IMR-90 (cell line): ENCODE measurements around the gene FBN1.

Experiments used
- CHD1 ChIP-seq: IDR thresholded peaks from 2 replicates; pipeline ENCODE4 v1.6.1; 2012; ENCODE audit warnings: low read depth, low read length, improper control_type of control experiment
- MAFK ChIP-seq: IDR thresholded peaks from 2 replicates; pipeline ENCODE4 v1.6.1; 2012; ENCODE audit warnings: low read depth, low read length, improper control_type of control experiment
- MAZ ChIP-seq: IDR thresholded peaks from 2 replicates; pipeline ENCODE4 v1.6.1; 2012; ENCODE audit warnings: low read depth, mild to moderate bottlenecking, low read length, improper control_type of control experiment, moderate library complexity, borderline replicate concordance
- MXI1 ChIP-seq: IDR thresholded peaks from 2 replicates; pipeline ENCODE4 v1.6.1; 2012; ENCODE audit warnings: low read depth, mild to moderate bottlenecking, low read length, moderate library complexity, borderline replicate concordance
- NFE2L2 ChIP-seq: fragments of 150-350 bp; IDR thresholded peaks from 2 replicates; pipeline ENCODE4 v1.6.1; 2016; ENCODE audit warnings: low read depth, mild to moderate bottlenecking, low read length
- POLR2A ChIP-seq: IDR thresholded peaks from 2 replicates; pipeline ENCODE4 v1.6.1; 2012; ENCODE audit warnings: mild to moderate bottlenecking, low read depth, low read length
- RAD21 ChIP-seq: IDR thresholded peaks from 2 replicates; pipeline ENCODE4 v1.6.1; 2012; ENCODE audit warnings: low read length, improper control_type of control experiment
- RCOR1 ChIP-seq: IDR thresholded peaks from 2 replicates; pipeline ENCODE4 v1.6.1; 2012; ENCODE audit warnings: mild to moderate bottlenecking, low read length, improper control_type of control experiment; ENCODE audit not compliant: insufficient replicate concordance
- SMC3 ChIP-seq: fragments of 150-350 bp; IDR thresholded peaks from 2 replicates; pipeline ENCODE4 v1.6.1; 2016; ENCODE audit warnings: low read depth, mild to moderate bottlenecking, antibody characterized with exemption, low read length, moderate library complexity
- TF ChIP-seq, protein P1 (sequence below): conservative IDR thresholded peaks from 2 replicates; pipeline ENCODE4 v1.5.1; 2012; ENCODE audit warnings: mild to moderate bottlenecking, low read depth, low read length, improper control_type of control experiment
- TF ChIP-seq, protein P2 (sequence below): fragments of 150-350 bp; IDR thresholded peaks from 2 replicates; pipeline ENCODE4 v1.6.1; 2017; ENCODE audit warnings: mild to moderate bottlenecking, antibody characterized with exemption, low read length, low read depth

DNA sequence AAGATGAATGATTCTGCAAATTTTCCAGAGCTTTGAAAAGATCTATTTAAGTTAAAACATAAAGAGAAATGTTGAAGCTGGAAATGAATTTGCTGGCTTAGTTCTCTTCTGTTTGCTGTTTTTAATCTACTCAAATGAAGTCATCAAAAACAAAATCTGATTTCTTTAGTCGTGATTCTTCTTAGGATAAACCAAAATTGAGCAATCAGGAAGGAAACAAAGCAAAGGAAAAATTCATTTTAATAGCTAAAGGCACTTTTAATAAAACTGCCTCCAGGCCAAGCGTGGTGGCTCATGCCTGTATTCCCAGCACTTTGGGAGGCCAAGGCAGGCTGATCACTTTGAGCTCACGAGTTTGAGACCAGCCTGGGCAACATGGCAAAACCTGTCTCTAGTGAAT, 223.1 kb downstream of the FBN1 start:
- no peak for TF ChIP-seq POLR2A
- TF ChIP-seq, protein P1, sequence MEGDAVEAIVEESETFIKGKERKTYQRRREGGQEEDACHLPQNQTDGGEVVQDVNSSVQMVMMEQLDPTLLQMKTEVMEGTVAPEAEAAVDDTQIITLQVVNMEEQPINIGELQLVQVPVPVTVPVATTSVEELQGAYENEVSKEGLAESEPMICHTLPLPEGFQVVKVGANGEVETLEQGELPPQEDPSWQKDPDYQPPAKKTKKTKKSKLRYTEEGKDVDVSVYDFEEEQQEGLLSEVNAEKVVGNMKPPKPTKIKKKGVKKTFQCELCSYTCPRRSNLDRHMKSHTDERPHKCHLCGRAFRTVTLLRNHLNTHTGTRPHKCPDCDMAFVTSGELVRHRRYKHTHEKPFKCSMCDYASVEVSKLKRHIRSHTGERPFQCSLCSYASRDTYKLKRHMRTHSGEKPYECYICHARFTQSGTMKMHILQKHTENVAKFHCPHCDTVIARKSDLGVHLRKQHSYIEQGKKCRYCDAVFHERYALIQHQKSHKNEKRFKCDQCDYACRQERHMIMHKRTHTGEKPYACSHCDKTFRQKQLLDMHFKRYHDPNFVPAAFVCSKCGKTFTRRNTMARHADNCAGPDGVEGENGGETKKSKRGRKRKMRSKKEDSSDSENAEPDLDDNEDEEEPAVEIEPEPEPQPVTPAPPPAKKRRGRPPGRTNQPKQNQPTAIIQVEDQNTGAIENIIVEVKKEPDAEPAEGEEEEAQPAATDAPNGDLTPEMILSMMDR: no peak
- no peak for TF ChIP-seq MAZ
- TF ChIP-seq NFE2L2: no peak
- no peak for TF ChIP-seq RCOR1
- TF ChIP-seq RAD21: no peak
- no peak for TF ChIP-seq MAFK
- no peak for TF ChIP-seq MXI1
- TF ChIP-seq, protein P2, sequence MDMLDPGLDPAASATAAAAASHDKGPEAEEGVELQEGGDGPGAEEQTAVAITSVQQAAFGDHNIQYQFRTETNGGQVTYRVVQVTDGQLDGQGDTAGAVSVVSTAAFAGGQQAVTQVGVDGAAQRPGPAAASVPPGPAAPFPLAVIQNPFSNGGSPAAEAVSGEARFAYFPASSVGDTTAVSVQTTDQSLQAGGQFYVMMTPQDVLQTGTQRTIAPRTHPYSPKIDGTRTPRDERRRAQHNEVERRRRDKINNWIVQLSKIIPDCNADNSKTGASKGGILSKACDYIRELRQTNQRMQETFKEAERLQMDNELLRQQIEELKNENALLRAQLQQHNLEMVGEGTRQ: no peak
- no peak for TF ChIP-seq SMC3
- no peak for TF ChIP-seq CHD1
